HG03039 (cell line): Measurements from ENCODE around the gene PEPD.

Experiments used
- ATAC-seq: cut with Tn5 transposase; IDR thresholded peaks from one replicate; pipeline ENCODE4 v1.9.1; 2021; ENCODE audit warnings: mild to moderate bottlenecking, moderate library complexity; ENCODE audit not compliant: unreplicated experiment

Gene PEPD

GRCh38 chr19:33412601-33413425, 108.8 kb downstream of the PEPD start:
- ATAC-seq, result no peak

- no peak for ATAC-seq
Observed at GRCh38 chr19:33411621-33412180, 109.9 kb downstream of the PEPD start.

GRCh38 chr19:33410915-33411401, 110.6 kb downstream of the PEPD start:
- ATAC-seq, result no peak

- ATAC-seq, result no peak
Observed at GRCh38 chr19:33409906-33410685, 111.5 kb downstream of the PEPD start.

GRCh38 chr19:33408538-33409434, 112.8 kb downstream of the PEPD start:
- ATAC-seq, result no peak

GRCh38 chr19:33408116-33408515, 113.5 kb downstream of the PEPD start:
- no peak for ATAC-seq

GRCh38 chr19:33407716-33408115, 113.9 kb downstream of the PEPD start:
- ATAC-seq, result no peak

- no peak for ATAC-seq
Observed at GRCh38 chr19:33407140-33407551, 114.4 kb downstream of the PEPD start.

- no peak for ATAC-seq
Observed at GRCh38 chr19:33406521-33407139, 115.0 kb downstream of the PEPD start.

- ATAC-seq, result no peak
Observed at GRCh38 chr19:33405553-33406461, 115.8 kb downstream of the PEPD start.

GRCh38 chr19:33405254-33405552, 116.4 kb downstream of the PEPD start:
- no peak for ATAC-seq

GRCh38 chr19:33404506-33405253, 116.9 kb downstream of the PEPD start:
- ATAC-seq, result no peak

GRCh38 chr19:33403973-33404304, 117.7 kb downstream of the PEPD start:
- no peak for ATAC-seq

GRCh38 chr19:33403221-33403972, 118.2 kb downstream of the PEPD start:
- no peak for ATAC-seq

GRCh38 chr19:33402421-33403220, 119.0 kb downstream of the PEPD start:
- ATAC-seq, result no peak

GRCh38 chr19:33401683-33402420, 119.7 kb downstream of the PEPD start:
- ATAC-seq, result no peak
